ENCODE data around the gene MBOAT7. TPM values are rescaled to one million over a fixed set of nuclear protein-coding genes. Genes with fewer than 3 reads are reported as not detected.

MBOAT7 gene
- total RNA-seq, 2 experiments from 2014 or later = 18.1 to 25.0 TPM

- Histone ChIP-seq H4K20me1 (ENCODE audit: insufficient read depth, low read length) (peaks cover 52% of the 10 kb centered on the region), H3K9me3 (ENCODE audit: low read length) (no peaks in the 10 kb centered on the region), H3K9me2 (ENCODE audit: insufficient read depth, low read length) (no peaks in the 10 kb centered on the region), H3K4me2 (ENCODE audit: low read length) (peak overlapping the region; percentile 92), H3K36me3 (ENCODE audit: insufficient read depth, low read length) (peaks cover 56% of the 10 kb centered on the region), H3K4me3 (ENCODE audit: low read depth, low read length, poor library complexity, severe bottlenecking) (peak overlapping the region; percentile 84), H3K79me2 (ENCODE audit: insufficient read depth, low read depth, low read length) (peaks cover 67% of the 10 kb centered on the region), H3K4me1 (ENCODE audit: insufficient read depth, low read length, poor library complexity, severe bottlenecking) (peaks cover 61% of the 10 kb centered on the region), H3K27ac (ENCODE audit: low read depth, low read length, poor library complexity, severe bottlenecking) (peak overlapping the region; percentile 80), H2AFZ (ENCODE audit: low read length) (no peak overlapping the region)
- ChIA-PET POLR2A (interaction anchor here (0.8 to 2.1 kb wide), 2 partner anchors 10 to 12 kb away, joined by 5 to 8 read pairs; partner anchors contain the start of genes MBOAT7 and TSEN34), CTCF (ENCODE audit: unreplicated experiment) (no interaction called here)
- TSS peak; percentile 80 for BruUV-seq (replicated peaks)
- TF ChIP-seq CTCF (conservative IDR thresholded peaks at IDR 0.05; ENCODE audit: low read length) (no peak), EZH2phosphoT487 (IDR thresholded peaks at IDR 0.05; ENCODE audit: borderline replicate concordance, low read depth, low read length) (no peak)
- intact Hi-C loops (cut with micrococcal nuclease; ENCODE audit: unreplicated experiment) = no loop called here
- no peak for DNase-seq (ENCODE audit: low spot score)
These were observed 11.9 kb upstream of the MBOAT7 start for GRCh38 chr19:54201172-54201701.

- ChIA-PET CTCF (ENCODE audit: unreplicated experiment) (no interaction called here), POLR2A (interaction anchor here (0.7 to 0.9 kb wide), 3 partner anchors 9 to 249 kb away, joined by 3 to 4 read pairs (median 3); partner anchors contain the start of gene CNOT3)
- Histone ChIP-seq H3K4me3 (ENCODE audit: low read depth, low read length, poor library complexity, severe bottlenecking) (peak overlapping the region; percentile 84), H3K36me3 (ENCODE audit: insufficient read depth, low read length) (peaks cover 50% of the 10 kb centered on the region), H3K9me3 (ENCODE audit: low read length) (no peaks in the 10 kb centered on the region), H3K79me2 (ENCODE audit: insufficient read depth, low read depth, low read length) (peaks cover 51% of the 10 kb centered on the region), H3K27ac (ENCODE audit: low read depth, low read length, poor library complexity, severe bottlenecking) (no peak overlapping the region), H4K20me1 (ENCODE audit: insufficient read depth, low read length) (peaks cover 34% of the 10 kb centered on the region), H3K4me2 (ENCODE audit: low read length) (peak overlapping the region; percentile 92), H3K4me1 (ENCODE audit: insufficient read depth, low read length, poor library complexity, severe bottlenecking) (peaks cover 43% of the 10 kb centered on the region), H2AFZ (ENCODE audit: low read length) (no peak overlapping the region), H3K9me2 (ENCODE audit: insufficient read depth, low read length) (no peaks in the 10 kb centered on the region)
- DNase-seq (ENCODE audit: low spot score) = no peak
- intact Hi-C loops (cut with micrococcal nuclease; ENCODE audit: unreplicated experiment) = no loop called here
- no TSS peak for BruUV-seq (replicated peaks)
- TF ChIP-seq CTCF (conservative IDR thresholded peaks at IDR 0.05; ENCODE audit: low read length) (no peak), EZH2phosphoT487 (IDR thresholded peaks at IDR 0.05; ENCODE audit: borderline replicate concordance, low read depth, low read length) (no peak)
These were observed 10.0 kb upstream of the MBOAT7 start for GRCh38 chr19:54199401-54199800.

- intact Hi-C loops (cut with micrococcal nuclease; ENCODE audit: unreplicated experiment) = no loop called here
- Histone ChIP-seq H3K4me2 (ENCODE audit: low read length) (no peak overlapping the region), H3K4me3 (ENCODE audit: low read depth, low read length, poor library complexity, severe bottlenecking) (no peak overlapping the region), H3K4me1 (ENCODE audit: insufficient read depth, low read length, poor library complexity, severe bottlenecking) (peaks cover 26% of the 10 kb centered on the region), H3K9me2 (ENCODE audit: insufficient read depth, low read length) (no peaks in the 10 kb centered on the region), H3K36me3 (ENCODE audit: insufficient read depth, low read length) (peaks cover 41% of the 10 kb centered on the region), H3K27ac (ENCODE audit: low read depth, low read length, poor library complexity, severe bottlenecking) (no peak overlapping the region), H3K9me3 (ENCODE audit: low read length) (no peaks in the 10 kb centered on the region), H2AFZ (ENCODE audit: low read length) (no peak overlapping the region), H3K79me2 (ENCODE audit: insufficient read depth, low read depth, low read length) (peaks cover 33% of the 10 kb centered on the region), H4K20me1 (ENCODE audit: insufficient read depth, low read length) (peaks cover 11% of the 10 kb centered on the region)
- no peak for TF ChIP-seq CTCF (conservative IDR thresholded peaks at IDR 0.05; ENCODE audit: low read length)
- no peak for TF ChIP-seq EZH2phosphoT487 (IDR thresholded peaks at IDR 0.05; ENCODE audit: borderline replicate concordance, low read depth, low read length)
- no TSS peak for BruUV-seq (replicated peaks)
- POLR2A ChIA-PET = interaction anchor here (0.6 kb wide), 1 partner anchor 147 kb away, joined by 3 read pairs; no protein-coding TSS in a partner anchor
- CTCF ChIA-PET (ENCODE audit: unreplicated experiment) = no interaction called here
- DNase-seq (ENCODE audit: low spot score) = no peak
These were observed 7.7 kb upstream of the MBOAT7 start for GRCh38 chr19:54197121-54197520.
